ENCODE data around the gene SH2D7.

DNA sequence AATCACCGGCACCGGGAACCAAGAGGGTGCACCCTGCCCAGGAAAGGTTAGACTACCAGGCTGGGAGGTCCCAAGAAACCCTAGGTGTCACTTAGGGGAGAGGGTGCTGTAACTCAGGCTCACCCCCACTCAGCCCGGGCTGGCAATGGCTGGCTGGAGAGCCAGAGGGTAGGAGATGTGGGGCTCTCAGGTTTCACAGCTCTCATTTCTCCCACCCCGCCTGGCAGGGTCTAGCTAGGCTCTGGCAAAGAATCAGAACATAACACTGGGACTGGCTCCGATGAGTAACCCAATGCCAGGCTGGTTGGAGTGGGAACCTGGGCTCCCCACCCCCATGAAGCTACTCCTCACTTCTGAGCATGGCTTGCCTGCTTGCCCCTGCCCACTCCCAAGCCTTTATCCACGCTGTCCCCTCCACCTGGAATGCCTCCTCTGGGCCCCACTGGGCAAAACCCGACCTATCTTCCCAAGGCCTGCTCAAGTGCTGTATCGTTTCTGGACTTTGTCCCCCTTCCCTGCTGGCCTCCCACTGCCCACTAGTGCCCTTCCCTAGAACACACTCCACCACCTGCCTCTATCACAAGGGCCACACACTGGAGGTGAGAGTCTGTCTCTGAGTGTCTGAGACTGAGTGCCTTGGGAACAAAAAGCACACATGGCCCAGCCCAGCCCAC, 36.9 kb downstream of the SH2D7 start:
- TF ChIP-seq, protein P1, sequence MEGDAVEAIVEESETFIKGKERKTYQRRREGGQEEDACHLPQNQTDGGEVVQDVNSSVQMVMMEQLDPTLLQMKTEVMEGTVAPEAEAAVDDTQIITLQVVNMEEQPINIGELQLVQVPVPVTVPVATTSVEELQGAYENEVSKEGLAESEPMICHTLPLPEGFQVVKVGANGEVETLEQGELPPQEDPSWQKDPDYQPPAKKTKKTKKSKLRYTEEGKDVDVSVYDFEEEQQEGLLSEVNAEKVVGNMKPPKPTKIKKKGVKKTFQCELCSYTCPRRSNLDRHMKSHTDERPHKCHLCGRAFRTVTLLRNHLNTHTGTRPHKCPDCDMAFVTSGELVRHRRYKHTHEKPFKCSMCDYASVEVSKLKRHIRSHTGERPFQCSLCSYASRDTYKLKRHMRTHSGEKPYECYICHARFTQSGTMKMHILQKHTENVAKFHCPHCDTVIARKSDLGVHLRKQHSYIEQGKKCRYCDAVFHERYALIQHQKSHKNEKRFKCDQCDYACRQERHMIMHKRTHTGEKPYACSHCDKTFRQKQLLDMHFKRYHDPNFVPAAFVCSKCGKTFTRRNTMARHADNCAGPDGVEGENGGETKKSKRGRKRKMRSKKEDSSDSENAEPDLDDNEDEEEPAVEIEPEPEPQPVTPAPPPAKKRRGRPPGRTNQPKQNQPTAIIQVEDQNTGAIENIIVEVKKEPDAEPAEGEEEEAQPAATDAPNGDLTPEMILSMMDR (IDR thresholded peaks at IDR 0.05), result no peak
- TF ChIP-seq, protein P2, sequence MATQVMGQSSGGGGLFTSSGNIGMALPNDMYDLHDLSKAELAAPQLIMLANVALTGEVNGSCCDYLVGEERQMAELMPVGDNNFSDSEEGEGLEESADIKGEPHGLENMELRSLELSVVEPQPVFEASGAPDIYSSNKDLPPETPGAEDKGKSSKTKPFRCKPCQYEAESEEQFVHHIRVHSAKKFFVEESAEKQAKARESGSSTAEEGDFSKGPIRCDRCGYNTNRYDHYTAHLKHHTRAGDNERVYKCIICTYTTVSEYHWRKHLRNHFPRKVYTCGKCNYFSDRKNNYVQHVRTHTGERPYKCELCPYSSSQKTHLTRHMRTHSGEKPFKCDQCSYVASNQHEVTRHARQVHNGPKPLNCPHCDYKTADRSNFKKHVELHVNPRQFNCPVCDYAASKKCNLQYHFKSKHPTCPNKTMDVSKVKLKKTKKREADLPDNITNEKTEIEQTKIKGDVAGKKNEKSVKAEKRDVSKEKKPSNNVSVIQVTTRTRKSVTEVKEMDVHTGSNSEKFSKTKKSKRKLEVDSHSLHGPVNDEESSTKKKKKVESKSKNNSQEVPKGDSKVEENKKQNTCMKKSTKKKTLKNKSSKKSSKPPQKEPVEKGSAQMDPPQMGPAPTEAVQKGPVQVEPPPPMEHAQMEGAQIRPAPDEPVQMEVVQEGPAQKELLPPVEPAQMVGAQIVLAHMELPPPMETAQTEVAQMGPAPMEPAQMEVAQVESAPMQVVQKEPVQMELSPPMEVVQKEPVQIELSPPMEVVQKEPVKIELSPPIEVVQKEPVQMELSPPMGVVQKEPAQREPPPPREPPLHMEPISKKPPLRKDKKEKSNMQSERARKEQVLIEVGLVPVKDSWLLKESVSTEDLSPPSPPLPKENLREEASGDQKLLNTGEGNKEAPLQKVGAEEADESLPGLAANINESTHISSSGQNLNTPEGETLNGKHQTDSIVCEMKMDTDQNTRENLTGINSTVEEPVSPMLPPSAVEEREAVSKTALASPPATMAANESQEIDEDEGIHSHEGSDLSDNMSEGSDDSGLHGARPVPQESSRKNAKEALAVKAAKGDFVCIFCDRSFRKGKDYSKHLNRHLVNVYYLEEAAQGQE (IDR thresholded peaks at IDR 0.05; ENCODE audit: low read depth, low read length), result no peak

Measured in SK-N-SH (cell line).